Epithelial cell of prostate (primary cell): Measurements from ENCODE around the gene PAK1IP1.
A peak's percentile ranks its signal among the peaks of the same experiment; 100 is the strongest.
"Not testable (repeated sequence)": the region's sequence is repeated elsewhere in the genome, so short reads cannot be mapped to it uniquely, and the experiment has no call there.

Source experiments
- DNase-seq: peaks from one replicate; pipeline ENCODE4 v3.0.0-alpha.2; 2011; ENCODE audit warnings: low read depth, low spot score
- H3K27ac ChIP-seq: fragments of 450-650 bp; 2 replicates; pipeline ENCODE4 v1.5.1; 2017; ENCODE audit warnings: mild to moderate bottlenecking

PAK1IP1 gene, protein sequence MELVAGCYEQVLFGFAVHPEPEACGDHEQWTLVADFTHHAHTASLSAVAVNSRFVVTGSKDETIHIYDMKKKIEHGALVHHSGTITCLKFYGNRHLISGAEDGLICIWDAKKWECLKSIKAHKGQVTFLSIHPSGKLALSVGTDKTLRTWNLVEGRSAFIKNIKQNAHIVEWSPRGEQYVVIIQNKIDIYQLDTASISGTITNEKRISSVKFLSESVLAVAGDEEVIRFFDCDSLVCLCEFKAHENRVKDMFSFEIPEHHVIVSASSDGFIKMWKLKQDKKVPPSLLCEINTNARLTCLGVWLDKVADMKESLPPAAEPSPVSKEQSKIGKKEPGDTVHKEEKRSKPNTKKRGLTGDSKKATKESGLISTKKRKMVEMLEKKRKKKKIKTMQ

GRCh38 chr6:10694302-10695085 is at the start of gene PAK1IP1, which contains the start of gene C6orf52:
Gene PAK1IP1, plus strand, starts transcription at chr6:10694972. Its CDS starts 14 bp downstream, at chr6:10694986.
Gene C6orf52, minus strand, starts transcription at chr6:10694616. Its CDS starts 7,066 bp downstream, at chr6:10687550.
- DNase-seq, result peak; percentile 76
- H3K27ac ChIP-seq, result peak within 1 kb of the TSS; percentile 93

GRCh38 chr6:10655508-10656055 is 39.2 kb upstream of the PAK1IP1 start:
- H3K27ac ChIP-seq, result no peak overlapping the region
- no peak for DNase-seq

GRCh38 chr6:10658910-10659698 is 35.7 kb upstream of the PAK1IP1 start:
- DNase-seq, result no peak
- H3K27ac ChIP-seq, result no peak overlapping the region

DNA sequence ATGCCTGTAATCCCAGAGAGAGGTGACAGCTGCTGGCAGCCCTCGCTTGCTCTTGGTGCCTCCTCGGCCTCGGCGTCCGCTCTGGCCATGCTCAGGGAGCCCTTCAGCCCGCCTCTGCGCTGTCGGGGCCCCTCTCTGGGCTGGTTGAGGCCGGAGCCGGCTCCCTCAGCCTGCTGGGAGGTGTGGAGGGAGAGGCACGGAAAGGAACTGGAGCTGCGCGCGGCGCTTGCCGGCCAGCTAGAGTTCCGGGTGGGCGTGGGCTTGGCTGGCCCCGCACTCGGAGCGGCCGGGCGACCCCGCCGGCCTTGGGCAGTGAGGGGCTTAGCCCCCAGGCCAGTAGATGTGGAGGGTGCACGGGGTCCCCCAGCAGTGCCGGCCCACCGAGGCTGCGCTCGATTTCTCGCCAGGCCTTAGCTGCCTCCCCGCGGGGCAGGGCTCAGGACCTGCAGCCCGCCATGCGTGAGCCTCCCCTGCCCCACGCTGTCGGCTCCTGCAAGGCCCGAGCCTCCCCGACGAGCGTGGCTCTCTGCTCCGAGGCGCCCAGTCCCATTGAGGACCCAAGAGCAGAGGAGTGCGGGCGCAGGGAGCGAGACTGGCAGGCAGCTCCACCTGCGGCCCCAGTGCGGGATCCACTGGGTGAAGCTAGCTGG is 34.9 kb upstream of the PAK1IP1 start:
- H3K27ac ChIP-seq, result no peak overlapping the region
- DNase-seq, result no peak

GRCh38 chr6:10660431-10661191 is 34.2 kb upstream of the PAK1IP1 start:
- not testable (repeated sequence) for DNase-seq, H3K27ac ChIP-seq

DNA sequence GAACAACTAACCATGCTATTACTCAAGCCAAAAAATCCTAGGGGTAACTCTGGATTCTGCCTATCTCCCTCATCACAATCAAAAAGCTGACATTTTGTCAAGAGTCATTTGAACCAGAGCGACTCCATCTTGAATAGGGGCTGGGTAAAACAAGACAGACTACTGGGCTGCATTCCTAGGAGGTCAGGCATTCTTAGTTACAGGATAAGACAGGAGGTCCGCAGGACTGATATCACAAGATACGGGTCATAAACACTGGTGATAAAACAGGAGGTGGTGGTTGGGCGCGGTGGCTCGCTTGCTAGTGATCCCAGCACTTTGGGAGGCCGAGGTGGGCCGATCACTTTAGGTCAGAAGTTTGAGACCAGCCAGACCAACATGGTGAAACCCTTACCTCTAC is 32.6 kb upstream of the PAK1IP1 start:
- no peak for DNase-seq
- H3K27ac ChIP-seq, result no peak overlapping the region

DNA sequence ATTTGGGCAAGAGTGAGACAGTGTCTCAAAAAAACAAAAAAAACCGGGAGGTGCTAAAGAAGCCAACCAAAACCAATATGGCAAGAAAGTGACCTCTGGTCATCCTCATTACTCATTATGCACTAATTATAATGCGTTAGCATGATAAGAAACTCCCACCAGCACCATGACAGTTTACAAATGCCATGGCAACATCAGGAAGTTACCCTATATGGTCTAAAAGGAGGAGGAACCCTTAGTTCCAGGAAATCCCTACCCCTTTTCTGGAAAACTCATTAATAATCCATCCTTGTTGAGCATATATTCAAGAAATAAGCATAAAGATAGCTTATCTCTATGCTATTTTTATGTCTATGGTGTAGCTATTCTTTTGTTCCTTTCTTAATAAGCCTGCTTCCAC is 32.0 kb upstream of the PAK1IP1 start:
- no peak overlapping the region for H3K27ac ChIP-seq
- no peak for DNase-seq

GRCh38 chr6:10665595-10665994 is 29.2 kb upstream of the PAK1IP1 start:
- DNase-seq, H3K27ac ChIP-seq: not testable (repeated sequence)

GRCh38 chr6:10668126-10668917 is 26.4 kb upstream of the PAK1IP1 start:
- DNase-seq, result no peak
- no peak overlapping the region for H3K27ac ChIP-seq

- DNase-seq, result no peak
- H3K27ac ChIP-seq, result no peak overlapping the region
These were observed 18.4 kb upstream of the PAK1IP1 start for GRCh38 chr6:10676403-10676802.

- no peak for DNase-seq
These were observed 16.3 kb upstream of the PAK1IP1 start for GRCh38 chr6:10678456-10678855.

DNA sequence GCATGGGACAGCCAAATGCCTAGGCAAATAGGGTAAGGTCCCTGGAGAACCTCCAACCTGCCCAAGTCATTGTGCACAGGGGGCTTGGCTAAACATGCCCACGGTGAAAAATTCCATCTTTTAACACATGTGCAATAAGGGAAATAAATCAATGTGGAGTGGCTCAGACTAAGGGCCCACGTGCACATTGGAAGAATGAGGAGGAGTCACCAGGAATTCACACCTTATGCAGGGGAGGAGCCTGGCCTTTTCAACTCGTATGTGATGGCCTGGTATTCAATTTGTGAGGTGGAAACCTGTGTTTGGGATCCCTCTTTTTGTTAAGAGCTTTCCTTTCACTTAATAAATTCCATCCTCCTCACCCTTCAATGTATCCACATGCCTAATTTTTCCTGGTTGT is 13.0 kb upstream of the PAK1IP1 start:
- H3K27ac ChIP-seq, result no peak overlapping the region
- no peak for DNase-seq

More at GRCh38 chr6:10678456-10678855, 16.3 kb upstream of the PAK1IP1 start:
- H3K27ac ChIP-seq, result no peak overlapping the region

DNA sequence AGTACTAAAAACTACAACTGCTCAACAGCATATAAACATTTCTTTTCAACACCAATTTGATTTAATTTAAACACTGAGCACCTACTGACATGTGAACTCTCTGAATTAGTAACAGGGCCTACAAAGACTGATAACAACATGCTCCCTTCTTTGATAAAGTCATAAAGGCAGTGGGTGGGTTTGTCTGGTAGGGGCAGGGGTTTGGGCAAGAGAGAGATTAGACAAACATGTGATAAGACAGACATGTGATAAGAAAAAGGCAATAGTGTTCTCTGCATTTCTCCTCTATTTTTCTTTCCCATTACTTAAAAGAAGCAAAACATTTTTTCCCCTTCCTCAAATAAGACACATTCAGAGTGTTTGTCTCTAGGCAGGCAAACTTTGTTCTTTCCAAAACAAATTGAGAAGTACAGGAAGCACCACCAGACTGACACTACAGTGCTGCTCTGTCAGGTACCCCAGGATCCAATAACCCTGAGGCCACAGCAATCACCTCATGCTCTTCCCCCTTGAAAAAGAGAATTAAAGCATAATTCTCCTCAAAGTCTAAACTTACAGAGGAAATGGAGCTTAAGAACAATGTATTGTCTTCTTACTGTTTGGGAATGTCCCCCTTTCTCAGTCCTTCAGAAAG is 12.3 kb upstream of the PAK1IP1 start:
- no peak overlapping the region for H3K27ac ChIP-seq
- no peak for DNase-seq

GRCh38 chr6:10684618-10685017 is 10.2 kb upstream of the PAK1IP1 start:
- no peak overlapping the region for H3K27ac ChIP-seq
- no peak for DNase-seq

DNA sequence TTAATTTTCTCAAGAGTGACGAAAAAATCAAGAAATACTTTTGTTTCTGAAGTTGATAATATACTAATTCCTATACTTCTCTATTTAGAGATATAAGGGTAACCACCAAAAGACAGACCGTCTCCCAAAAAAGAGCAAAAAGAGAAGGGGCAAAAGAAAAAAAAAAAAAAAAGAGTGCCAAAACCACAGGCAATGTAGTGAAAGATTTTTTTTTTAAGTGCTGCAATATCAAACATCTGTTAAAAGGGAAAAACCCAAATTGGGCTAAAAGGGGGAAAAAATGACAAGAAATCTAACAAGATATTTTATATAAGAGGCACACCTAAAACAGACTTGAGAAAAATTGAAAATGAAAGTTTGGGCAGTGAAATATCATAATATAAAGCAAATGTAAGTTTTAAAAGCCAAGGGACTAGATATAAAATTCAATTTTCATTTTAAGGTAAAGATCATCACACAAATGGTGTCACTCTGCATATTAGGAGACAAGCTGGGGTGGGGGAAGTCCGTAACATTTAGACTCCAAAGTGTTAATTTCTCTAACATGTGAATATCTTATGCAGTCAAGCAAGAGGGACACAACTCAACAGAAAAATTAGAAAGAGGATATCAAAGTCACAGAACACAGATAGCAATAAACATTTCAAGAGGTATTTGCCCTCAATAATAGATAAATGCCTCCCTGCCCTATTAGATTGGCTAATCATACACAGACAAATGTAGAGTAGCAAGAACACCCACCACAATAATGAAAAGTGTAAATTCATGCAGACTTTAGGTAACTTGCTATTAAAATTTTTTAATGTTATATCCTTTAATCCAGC is 9.5 kb upstream of the PAK1IP1 start:
- DNase-seq, result no peak
- no peak overlapping the region for H3K27ac ChIP-seq

- H3K27ac ChIP-seq, result no peak overlapping the region
- DNase-seq, result no peak
These were observed 7.9 kb upstream of the PAK1IP1 start for GRCh38 chr6:10686901-10687300.

DNA sequence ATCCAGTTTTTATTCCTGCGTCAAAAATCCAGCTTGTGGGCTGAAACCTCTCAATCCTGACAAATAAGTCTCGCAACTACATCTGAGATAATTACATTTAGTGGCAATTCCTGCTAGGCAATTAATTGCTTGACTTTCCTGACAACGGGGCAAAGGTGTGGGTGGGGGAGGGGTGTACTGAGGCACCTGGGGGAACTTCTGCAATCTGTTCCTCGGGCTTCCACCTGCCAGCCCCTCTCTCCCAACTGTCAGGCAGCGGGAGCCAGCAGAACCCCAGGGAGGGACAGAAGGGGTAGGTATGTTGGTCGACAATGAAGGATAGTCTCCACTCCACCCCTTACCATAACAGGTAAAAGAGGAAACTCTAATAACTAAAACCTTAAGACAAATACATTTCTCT is 7.2 kb upstream of the PAK1IP1 start:
- H3K27ac ChIP-seq, result no peak overlapping the region
- DNase-seq, result no peak
